Skeletal muscle cell (primary cell): ENCODE results near the gene FAM241A.
"Not testable (repeated sequence)": the region's sequence is repeated elsewhere in the genome, so short reads cannot be mapped to it uniquely, and the experiment has no call there.

Source experiments
- DNase-seq: peaks from one replicate; pipeline ENCODE4 v3.0.0-alpha.2; 2010; ENCODE audit warnings: low read depth
- H3K4me3 ChIP-seq: 2 replicates; pipeline ENCODE4 v1.5.1; 2011; ENCODE audit warnings: low read depth, mild to moderate bottlenecking, control low read depth, low read length, moderate library complexity

FAM241A gene

DNA sequence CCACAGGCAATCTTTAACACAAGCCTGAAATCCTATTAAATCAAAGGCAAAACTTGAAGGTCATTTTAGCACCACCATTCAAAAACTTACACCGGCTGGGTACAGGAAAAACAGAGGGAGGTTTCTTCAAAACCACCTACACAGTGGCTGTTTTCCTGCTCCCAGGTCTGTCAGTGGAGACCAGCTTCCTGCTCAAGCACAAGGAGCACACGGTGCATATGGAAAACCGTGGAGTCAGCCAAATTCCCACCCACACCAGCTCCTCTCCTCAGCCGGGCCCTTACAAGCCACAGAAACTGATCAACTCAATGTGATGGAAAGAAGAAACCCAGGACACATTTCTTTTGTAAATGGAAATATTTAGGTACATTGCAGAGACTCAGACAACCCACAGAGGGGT lies 14.3 kb upstream of the FAM241A start:
- no peak for DNase-seq
- no peak overlapping the region for H3K4me3 ChIP-seq

DNA sequence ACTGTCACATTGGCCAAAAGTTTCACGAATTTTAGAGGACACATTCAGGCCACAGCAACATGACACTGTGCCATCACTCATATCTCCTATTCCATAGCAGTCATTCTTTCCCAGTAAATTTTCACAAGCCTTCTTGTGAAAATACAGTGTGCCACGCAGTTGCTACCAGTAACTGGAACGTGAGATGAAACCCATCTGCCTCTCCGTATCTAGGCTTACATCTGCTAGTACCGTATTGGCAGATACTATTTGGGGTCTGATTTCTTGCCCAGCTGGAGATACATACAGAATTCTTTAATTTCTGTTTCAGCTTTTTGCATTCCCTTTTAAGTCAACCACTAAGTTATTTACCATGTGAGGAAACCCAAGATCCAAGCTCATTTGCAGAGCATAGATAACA lies 8.7 kb upstream of the FAM241A start:
- H3K4me3 ChIP-seq = no peak overlapping the region

GRCh38 chr4:112138538-112138937 lies 6.7 kb upstream of the FAM241A start:
- no peak for DNase-seq
- no peak overlapping the region for H3K4me3 ChIP-seq

More for the DNA sequence above, 8.7 kb upstream of the FAM241A start:
- DNase-seq = no peak

GRCh38 chr4:112140536-112140935 lies 4.7 kb upstream of the FAM241A start:
- H3K4me3 ChIP-seq = no peak overlapping the region

DNA sequence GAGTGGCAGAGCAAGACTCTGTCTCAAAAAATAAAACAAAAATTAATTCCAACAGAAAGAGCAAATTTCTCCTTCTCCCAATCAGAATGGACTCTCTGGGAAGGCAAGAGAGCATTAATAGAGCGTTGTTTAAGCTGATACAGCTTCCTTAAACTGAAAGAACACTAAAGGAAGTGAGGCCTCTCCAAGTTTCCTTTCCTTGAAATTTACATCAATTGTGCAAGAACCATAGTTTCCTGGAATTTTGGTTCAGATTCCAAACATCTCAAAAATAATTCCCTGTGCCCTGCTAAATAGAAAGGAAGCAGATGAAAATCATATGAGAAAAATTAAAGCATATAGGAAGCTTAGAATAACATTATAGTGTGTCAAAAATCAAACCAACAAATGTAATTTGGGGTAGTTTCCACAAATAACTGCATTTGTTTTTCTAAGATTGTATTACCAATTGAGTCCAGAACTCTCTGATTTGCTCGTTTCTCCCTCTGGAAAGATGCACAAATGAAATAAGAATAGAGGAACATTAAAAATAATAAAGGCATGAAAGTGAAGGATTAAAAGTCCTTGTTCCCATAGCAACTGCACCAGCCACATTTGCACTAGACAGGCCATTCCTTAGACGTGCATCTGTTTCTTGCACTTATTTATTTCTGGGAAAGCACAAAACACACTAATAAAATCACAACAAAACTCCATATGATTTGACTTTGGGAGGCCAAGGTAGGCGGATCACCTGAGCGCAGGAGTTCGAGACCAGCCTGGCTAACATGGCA lies 3.7 kb upstream of the FAM241A start:
- DNase-seq = no peak

More at GRCh38 chr4:112140536-112140935, 4.7 kb upstream of the FAM241A start:
- DNase-seq = no peak

DNA sequence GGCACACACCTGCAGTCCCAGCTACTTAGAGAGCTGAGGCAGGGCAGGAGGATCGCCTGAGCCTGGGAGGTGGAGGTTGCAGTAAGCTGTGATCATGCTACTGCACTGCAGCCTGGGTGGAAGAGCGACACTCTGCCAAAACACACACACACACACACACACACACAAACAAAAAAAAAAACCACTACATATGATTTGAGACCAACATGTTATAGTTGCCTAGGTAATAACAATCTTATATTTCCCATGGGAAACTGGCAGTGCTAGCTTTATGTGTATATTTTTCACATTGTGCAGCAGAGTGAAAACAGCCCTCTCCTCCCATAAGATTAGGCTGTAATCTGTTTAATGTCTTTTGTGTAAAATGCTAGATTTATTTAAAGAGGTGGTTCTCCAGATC lies 3.1 kb upstream of the FAM241A start:
- H3K4me3 ChIP-seq = no peak overlapping the region
- DNase-seq = no peak

More for the DNA sequence above, 3.7 kb upstream of the FAM241A start:
- H3K4me3 ChIP-seq = no peak overlapping the region

DNA sequence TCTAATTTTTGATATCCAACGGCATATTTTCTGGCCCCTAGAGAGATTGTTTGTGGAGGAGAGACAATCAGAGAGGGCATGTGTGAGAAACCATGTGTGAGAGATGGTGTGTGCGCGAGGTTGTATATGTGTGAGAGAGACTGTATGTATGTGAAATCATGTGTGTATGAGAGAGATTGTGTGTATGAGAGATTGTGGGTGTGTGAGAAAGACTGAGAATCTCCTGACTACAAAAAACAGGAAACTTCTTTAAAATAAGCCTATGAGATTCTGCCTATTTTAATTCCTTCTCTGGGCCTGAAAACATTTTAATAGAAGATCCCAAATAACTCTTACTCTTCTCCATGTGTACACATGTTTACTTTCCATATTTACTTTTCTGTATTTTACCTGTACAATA lies 1.5 kb upstream of the FAM241A start:
- no peak for DNase-seq
- no peak overlapping the region for H3K4me3 ChIP-seq

DNA sequence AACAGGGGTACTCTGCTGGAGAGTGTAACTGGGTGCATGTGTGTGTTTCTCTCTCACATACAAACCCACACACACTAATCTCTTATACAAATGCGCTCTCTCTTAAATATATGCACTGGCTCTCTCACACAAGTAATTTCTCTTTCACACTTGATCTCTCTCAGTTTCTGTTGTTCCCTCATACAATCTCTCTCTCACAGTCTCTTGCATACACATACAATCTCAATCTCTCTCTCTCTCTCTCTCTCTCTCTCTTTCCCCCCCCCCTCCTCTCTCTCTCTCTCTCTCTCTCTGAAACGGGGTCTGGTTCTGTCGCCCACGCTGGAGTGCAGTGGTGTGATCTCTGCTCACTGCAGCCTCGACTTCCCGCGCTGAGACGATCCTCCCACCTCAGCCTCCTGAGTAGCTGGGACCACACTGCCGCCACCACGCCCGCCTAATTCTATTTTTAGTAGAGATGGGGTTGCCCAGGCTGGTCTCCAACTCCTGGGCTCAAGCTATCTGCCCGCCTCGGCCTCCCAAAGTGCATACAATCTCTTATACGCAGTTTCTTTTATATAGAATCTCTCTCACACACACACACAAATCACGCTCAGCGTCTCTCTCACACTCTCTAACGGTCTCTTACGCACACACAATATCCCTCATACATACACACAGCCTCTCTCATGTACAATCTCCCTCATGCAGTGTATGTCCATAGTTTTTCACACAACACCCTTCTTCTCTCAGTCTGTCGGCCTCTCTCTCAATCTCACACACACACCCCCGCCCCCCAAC lies 518 bp upstream of the FAM241A start:
- H3K4me3 ChIP-seq = peak overlapping the region; percentile 73
- DNase-seq = no peak

DNA sequence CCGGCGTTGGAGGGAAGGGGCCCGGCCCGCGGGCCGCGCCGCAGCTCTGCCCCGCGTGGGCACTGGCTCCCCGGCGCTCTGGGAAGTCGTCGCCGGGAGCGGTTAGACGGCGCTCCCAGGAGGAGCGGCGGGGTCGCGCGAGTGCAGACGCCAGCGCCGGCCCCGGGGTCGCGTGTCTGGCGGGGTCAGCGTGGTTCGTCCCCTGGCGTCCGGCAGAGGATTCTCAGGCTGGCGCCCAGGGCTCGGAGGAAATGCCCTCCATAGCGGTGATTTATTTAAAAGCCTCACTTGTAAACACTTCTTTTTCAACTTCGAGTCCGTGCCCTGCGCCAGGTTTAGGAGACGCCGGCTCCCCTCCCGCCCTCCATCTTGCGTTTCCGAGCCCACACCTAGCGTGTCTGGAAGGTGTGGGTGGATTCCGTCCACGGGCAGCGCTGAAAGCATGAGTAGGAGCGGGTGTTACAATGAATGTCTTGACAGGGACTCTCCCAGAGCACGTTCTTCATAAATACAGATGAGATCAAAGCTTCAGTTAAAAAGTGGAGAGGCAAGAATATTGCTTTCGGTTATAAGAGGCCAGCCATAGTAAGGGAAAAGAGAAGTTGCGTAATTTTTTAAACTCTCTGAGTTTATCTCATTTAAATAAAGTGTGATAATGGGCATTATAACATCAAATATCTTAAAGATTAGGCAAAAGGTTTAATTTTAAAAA lies 692 bp downstream of the FAM241A start:
- no peak for DNase-seq
- peak overlapping the region; percentile 73 for H3K4me3 ChIP-seq

DNA sequence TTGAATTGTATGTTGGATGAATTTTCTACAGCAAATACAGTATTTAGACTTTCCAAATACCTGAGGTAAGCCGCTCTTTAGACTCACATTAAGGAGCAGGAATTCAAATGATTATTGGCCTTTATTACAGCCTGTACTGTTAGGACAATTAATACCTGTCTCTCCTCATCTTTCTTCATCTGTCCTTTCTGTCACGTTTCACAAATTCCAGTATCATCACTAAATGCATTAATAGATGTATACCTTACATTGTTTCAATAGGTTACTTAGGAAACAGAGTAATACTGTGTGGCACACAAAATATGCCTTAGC lies 1.2 kb downstream of the FAM241A start:
- no peak for DNase-seq
- peak overlapping the region; percentile 73 for H3K4me3 ChIP-seq

DNA sequence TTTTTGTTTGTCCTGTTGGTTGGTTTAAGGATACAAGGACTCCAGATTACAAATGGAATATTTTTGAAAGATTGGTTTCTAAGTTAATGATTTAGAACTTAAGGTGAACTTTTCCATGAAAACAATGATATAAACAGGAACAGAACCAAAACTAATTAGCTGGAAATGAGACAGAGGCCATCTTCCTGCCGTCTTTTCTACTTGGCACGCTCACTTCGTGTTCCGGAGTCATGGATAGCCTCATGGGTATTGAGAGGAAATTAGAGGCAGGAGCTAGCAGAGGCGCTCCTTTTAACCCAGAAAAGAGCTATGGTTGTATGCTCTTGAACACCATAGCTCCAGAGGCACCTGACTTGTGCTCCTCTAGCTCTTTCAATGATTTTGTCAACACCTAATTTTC lies 2.4 kb downstream of the FAM241A start:
- DNase-seq = peak; percentile 20
- H3K4me3 ChIP-seq = peak overlapping the region; percentile 4

DNA sequence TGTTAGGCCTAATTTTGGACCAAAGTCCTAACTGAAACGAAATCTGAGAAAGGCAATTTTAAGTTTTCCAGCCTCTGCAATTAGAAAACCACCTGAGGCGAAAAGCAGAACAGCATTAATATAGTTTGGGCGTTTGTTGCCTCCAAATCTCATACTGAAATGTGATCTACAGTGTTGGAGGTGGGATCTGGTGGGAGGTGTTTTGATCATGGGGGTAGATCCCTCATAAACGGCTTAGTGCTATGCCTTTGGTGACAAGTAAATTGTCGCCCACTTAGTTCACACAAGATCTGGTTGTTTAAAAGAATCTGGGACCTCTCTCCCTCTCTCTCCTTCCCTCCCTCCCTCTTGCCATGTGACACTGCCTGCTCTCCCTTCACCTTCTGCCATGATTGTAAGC lies 5.7 kb downstream of the FAM241A start:
- no peak overlapping the region for H3K4me3 ChIP-seq
- no peak for DNase-seq

- no peak overlapping the region for H3K4me3 ChIP-seq
- DNase-seq = no peak
Observed at GRCh38 chr4:112152521-112152920, 7.3 kb downstream of the FAM241A start.

GRCh38 chr4:112153211-112153791 lies 8.0 kb downstream of the FAM241A start:
- no peak for DNase-seq
- H3K4me3 ChIP-seq = no peak overlapping the region

GRCh38 chr4:112156112-112156511 lies 10.9 kb downstream of the FAM241A start:
- no peak for DNase-seq

GRCh38 chr4:112156553-112156952 lies 11.3 kb downstream of the FAM241A start:
- no peak for DNase-seq

More at GRCh38 chr4:112156112-112156511, 10.9 kb downstream of the FAM241A start:
- no peak overlapping the region for H3K4me3 ChIP-seq

DNA sequence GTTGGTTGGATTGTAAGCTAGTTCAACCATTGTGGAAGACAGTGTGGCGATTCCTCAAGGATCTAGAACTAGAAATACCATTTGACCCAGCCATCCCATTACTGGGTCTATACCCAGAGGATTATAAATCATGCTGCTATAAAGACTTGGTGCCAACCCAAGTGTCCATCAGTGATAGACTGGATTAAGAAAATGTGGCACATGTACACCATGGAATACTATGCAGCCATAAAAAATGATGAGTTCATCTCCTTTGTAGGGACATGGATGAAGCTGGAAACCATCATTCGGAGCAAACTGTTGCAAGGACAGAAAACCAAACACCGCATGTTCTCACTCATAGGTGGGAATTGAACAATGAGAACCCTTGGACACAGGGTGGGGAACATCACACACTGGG lies 18.5 kb downstream of the FAM241A start:
- H3K4me3 ChIP-seq, DNase-seq: not testable (repeated sequence)

More at GRCh38 chr4:112156553-112156952, 11.3 kb downstream of the FAM241A start:
- no peak overlapping the region for H3K4me3 ChIP-seq

DNA sequence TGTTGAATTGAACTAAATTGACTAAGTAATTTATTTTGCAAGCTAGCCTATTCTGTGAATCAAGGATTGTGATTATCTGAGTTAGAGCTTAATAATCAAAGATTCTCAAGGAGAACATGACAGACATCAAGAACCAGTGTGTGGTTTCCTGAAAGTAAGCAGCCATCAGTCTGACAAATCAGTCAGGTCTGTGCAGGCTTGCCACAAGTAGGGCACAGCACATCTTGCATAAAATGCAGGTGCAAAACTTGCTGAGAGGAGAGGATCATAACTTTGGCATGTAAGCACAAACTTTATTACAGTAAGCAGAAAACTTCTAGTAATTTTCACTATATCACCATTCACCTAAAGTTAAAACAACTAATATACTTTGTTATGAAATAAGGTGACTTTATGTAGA lies 22.5 kb downstream of the FAM241A start:
- no peak for DNase-seq
- no peak overlapping the region for H3K4me3 ChIP-seq

- H3K4me3 ChIP-seq = no peak overlapping the region
- DNase-seq = no peak
Observed at GRCh38 chr4:112168719-112169500, 23.7 kb downstream of the FAM241A start.
